Measurements from ENCODE around the gene SLC2A13.
A peak's percentile ranks its signal among the peaks of the same experiment; 100 is the strongest.
"Not testable (repeated sequence)": the region's sequence is repeated elsewhere in the genome, so short reads cannot be mapped to it uniquely, and the experiment has no call there.

SLC2A13 gene

DNA sequence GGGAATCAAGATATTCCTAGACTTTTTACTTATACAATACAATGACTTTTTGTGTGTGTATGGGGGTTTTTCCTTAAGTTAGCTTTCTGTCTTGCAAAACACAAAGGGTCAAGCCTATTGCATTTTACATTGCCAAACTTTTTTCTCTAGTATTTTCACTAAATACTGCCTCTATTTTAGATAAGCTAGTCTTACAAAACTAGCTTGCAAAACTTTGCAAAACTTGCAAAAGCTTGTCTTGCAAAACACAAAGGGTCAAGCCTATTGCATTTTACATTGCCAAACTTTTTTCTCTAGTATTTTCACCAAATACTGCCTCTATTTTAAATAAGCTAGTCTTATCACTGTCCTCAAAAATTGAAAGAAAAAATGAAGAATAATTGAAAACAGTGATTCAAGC is 183.3 kb downstream of the SLC2A13 start:
- DNase-seq = not testable (repeated sequence)

DNA sequence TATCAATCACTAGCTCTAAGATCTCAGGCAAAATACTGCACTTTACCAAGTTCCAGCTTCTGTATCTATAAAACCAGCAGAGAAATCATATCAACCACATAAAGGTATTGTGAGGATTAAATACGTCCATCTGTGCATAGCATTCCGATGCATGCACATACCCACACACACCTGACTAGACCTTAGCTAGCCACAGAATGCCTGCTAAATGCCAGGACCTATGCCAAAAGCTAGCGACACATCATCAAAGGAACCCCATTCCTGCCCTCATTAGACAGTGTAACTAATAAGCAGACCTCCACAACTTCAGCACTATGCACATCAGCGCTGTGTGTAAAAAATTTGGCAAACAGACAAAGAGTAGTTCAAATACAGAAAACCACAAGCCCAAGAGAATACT is 185.2 kb downstream of the SLC2A13 start:
- no peak for DNase-seq

DNA sequence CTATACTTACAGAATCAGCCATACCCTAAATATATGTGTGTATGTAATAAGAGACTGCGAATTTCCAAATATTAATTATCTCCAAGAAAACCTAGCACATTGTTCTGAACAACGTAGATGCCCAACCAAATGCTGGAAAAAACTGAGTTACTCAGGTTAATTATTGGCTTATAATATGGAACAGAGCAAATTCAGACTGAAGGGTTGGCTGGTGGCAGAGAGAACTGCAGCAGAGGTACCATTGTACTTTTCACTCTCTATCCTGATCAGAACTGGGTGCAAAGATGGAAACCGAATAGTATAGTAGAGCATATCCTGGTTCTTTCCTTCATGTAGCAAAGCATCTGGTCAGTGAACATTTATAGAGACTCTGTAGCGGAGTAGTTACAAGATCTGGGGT is 185.7 kb downstream of the SLC2A13 start:
- no peak for DNase-seq

- DNase-seq = no peak
Measured at GRCh38 chr12:39919790-39920189, 186.1 kb downstream of the SLC2A13 start.

DNA sequence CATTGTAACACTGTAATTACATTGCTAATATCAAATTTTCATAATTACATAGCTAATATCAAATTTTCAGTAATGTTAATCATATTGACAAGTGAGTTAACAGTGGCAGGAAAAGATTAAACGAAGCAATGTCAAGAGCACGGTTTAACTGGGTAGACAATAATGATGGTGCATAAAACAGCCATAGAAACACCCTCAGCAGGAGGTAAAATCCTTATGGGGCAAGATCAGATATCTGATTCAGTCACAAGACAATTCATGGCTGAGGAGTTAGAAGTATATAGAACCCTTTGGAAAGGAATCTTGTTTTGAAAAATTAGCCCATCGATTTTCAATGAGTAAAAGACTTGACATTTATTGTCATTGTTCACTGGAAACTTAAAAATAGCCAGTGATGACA is 190.6 kb downstream of the SLC2A13 start:
- DNase-seq = peak; percentile 74

- DNase-seq = peak; percentile 22
Measured at GRCh38 chr12:39912211-39912980, 193.5 kb downstream of the SLC2A13 start.

GRCh38 chr12:39906237-39906636 is 199.6 kb downstream of the SLC2A13 start:
- DNase-seq = no peak

- DNase-seq = peak; percentile 7
Measured at GRCh38 chr12:39905152-39905551, 200.7 kb downstream of the SLC2A13 start.

- peak; percentile 46 for DNase-seq
Measured at GRCh38 chr12:39902821-39903220, 203.1 kb downstream of the SLC2A13 start.

DNA sequence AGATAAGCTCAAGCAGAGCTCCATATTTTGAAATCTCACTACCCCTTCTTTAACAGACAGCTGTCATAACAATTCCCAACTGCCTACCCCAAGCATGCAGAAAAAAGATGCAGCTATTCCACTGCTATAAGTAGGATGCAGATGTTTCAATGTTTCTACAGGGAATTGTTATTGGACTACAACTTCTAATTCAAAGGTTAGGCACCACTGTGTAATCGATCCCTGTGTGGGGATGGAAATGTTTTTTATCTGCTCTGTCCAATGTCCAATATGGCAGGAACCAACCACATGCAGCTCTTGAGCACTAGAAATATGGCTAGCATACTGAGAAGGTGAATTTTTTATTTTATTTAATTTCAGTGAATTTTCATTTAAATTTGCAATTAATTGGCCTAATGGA is 208.6 kb downstream of the SLC2A13 start:
- DNase-seq = no peak

- DNase-seq = not testable (repeated sequence)
Measured at GRCh38 chr12:39893388-39893787, 212.5 kb downstream of the SLC2A13 start.

GRCh38 chr12:39892146-39892545 is 213.7 kb downstream of the SLC2A13 start:
- peak; percentile 82 for DNase-seq

GRCh38 chr12:39887856-39888255 is 218.0 kb downstream of the SLC2A13 start:
- DNase-seq = peak; percentile 6

- peak; percentile 78 for DNase-seq
Measured at GRCh38 chr12:39886106-39886505, 219.8 kb downstream of the SLC2A13 start.

DNA sequence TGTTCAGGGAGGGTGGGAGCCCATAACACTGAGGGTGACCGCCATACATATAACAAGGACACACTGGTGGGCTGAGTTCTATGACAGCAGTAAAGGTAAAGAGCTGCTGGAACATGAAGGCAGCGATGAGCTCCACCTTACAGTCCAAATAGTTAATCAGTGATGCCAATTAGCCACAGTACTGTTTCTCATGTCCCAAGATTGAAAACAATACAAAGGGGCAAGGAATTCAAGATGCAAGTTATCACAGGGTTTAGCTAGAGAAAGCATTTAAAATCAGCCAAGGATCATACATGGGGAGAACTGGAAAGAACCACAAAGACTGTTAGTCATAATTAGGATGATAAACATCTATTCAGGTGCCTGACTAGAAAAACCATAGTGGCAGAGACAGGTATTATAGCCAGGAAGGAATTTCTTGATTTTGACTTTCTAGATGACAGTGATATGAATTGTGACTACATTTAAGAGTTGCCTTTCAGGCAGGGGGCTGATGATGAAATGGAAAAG is 221.2 kb downstream of the SLC2A13 start:
- DNase-seq = no peak

DNA sequence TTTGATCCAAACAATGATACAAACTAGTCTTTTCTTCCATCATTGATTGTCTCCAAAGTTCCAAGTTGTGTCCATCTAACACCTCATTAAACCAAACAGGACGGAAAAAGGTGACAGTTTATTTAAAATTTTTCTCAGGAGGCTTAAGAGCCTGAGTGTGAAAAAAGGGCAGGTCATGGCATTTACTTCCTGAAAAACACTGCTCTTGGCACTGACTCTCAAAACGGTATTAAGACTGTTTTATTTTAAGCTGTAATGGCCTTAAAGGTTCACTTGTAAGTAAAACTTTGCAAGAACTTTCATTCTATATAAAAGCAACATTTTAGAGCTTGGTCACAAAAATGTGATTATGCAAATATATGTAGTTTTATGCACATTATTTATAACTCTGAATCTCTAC is 222.5 kb downstream of the SLC2A13 start:
- DNase-seq = no peak

GRCh38 chr12:39878753-39879152 is 227.1 kb downstream of the SLC2A13 start:
- DNase-seq = no peak

DNA sequence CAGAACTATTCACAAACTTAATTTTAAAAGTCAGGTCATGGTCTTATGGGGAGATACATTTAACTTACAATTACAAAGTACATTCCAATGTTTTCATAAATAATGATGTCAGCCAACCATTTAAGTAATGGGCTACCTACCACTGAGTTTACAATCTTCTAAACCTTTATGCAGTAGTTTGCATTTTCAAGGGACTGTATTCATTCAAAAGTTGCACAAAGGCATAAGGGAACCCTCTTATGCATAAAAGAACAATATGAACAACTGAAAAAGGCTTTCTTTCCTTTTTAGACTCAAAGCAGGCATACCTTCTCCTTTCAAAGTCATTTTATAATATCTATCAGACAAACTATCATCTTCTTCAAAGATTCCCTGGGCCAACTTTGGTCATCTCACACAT is 230.2 kb downstream of the SLC2A13 start:
- no peak for DNase-seq

GRCh38 chr12:39874785-39875184 is 231.1 kb downstream of the SLC2A13 start:
- no peak for DNase-seq

GRCh38 chr12:39873065-39873464 is 232.8 kb downstream of the SLC2A13 start:
- no peak for DNase-seq

GRCh38 chr12:39872425-39872824 is 233.5 kb downstream of the SLC2A13 start:
- no peak for DNase-seq

DNA sequence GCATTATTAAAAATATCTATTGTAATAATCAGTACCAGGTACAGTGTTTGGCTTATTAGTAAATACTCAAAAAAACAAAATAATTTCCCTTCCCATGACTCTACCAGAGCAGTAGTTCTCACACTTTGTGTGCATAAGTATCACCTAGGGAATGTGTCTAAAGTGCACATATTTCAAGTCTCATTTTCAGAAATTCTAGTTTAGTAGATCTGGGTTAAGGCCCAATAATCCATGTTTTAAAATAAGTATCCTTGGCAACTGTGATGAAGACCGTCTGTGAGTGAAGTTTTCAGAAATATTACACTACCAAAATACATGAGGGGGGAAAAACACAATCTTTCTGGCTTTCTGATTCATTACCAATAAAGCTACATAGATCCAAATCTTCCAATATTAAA is 237.6 kb downstream of the SLC2A13 start:
- DNase-seq = no peak

DNA sequence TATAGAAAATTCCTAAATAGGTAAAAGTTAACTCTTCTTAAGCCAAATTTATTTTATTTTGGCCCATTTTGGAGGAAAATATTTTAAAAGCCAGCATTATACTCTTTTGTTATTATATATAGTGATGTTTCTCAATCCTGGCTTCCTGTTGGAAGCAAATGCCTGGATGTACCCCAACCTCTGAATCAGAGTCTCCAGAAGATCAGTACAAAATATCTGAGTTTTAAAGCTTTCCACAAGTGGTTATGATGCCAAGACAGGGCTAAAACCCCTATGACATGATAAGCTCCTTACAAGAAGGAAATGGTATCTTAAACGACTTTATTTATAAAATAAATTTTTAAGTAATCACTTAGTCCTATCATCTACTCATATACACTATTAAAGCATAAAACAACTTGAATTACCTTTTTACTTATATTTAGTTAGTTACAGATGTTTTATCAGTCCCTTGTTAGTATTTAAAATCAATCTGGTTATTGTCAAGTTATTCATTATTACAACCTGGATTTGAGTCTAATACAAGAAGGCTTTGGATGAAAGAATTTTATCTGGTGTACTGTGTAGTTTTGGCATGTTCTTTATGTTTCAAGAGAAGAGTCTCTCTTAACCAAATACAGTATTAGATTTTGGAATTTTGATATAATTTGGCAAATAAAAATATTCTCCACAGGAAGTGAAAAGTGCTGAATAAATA is 238.1 kb downstream of the SLC2A13 start:
- DNase-seq = no peak

GRCh38 chr12:39866135-39866534 is 239.7 kb downstream of the SLC2A13 start:
- DNase-seq = no peak
